GM12874 (cell line): ENCODE results near the gene BICRA.

Source experiments
- CTCF ChIP-seq: IDR thresholded peaks from 2 replicates; pipeline ENCODE4 v1.5.1; 2011; ENCODE audit warnings: low read depth, mild to moderate bottlenecking, control low read depth, low read length, moderate library complexity; ENCODE audit not compliant: insufficient read depth

The BICRA gene

GRCh38 chr19:47675859-47676258 lies 66.9 kb downstream of the BICRA start:
- TF ChIP-seq CTCF: no peak

- TF ChIP-seq CTCF: no peak
Observed at GRCh38 chr19:47676811-47677210, 67.9 kb downstream of the BICRA start.

- no peak for TF ChIP-seq CTCF
Observed at GRCh38 chr19:47679251-47679900, 70.4 kb downstream of the BICRA start.

GRCh38 chr19:47679922-47680857 lies 71.3 kb downstream of the BICRA start:
- no peak for TF ChIP-seq CTCF

- TF ChIP-seq CTCF: no peak
Observed at GRCh38 chr19:47680858-47681332, 72.0 kb downstream of the BICRA start.

GRCh38 chr19:47681388-47681787 lies 72.5 kb downstream of the BICRA start:
- TF ChIP-seq CTCF: no peak

GRCh38 chr19:47681936-47682335 lies 73.0 kb downstream of the BICRA start:
- TF ChIP-seq CTCF: no peak
